GM19240 (cell line): ENCODE data around the gene UBQLN1.

ENCODE experiments used
- DNase-seq: peaks from one replicate; pipeline ENCODE4 v3.0.0; 2011; ENCODE audit warnings: low spot score; ENCODE audit not compliant: insufficient read length

Gene UBQLN1

DNA sequence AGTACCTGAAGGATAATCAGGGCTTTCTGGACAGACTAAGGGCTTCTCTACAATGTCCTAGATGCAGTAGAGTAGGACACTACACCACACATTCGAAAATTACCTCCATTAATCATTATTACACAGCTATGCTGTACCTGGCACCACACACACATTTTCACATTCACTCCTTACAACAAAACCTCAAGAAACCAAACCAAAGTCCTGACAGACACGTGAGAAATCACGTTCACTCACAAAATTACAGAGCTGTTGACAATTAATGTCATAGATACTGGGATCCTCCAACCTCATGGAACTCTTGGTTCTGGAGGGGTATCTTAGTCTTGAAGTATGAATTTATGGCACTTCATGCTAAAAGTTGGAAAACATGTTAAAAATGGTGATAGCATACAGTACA, 16.3 kb downstream of the UBQLN1 start:
- no peak for DNase-seq

GRCh38 chr9:83688921-83689320, 18.8 kb downstream of the UBQLN1 start:
- no peak for DNase-seq

DNA sequence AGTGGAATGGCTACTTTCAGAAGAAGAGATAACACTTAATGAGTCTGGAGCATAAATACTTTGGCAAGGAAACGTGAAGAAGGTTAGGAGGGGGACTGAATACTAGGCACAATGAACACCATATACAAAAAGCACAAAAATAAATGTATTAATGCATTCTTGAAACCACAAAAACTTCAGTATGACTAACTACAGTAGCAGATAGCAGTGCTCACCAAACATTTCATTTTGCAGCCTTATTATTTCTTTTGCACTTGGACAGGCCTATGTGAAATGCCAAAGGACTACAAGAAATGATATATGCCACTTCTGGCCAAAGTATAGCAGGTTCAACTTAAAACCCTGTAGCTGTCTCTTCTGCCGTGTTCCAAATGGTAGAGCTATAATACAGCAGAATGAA, 26.3 kb downstream of the UBQLN1 start:
- DNase-seq, result no peak

DNA sequence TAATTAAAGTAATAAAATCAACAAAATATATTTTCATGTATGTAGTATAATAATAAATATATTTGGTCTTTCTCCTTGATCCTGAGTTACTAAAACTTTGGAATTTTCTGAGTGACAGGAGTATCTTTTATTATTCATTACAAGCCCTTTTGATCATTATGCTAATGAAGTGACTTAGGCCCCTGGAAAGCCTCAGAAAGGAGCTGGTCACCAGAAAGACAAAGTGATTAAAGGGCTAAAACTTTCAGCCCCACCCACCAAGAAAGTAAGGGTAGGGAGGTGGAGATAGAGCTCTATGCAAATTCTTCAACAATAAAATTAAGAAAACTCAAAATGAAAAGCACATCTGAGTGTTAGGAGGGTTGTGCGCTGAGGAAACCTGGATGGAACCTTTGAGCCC, 27.5 kb downstream of the UBQLN1 start:
- DNase-seq, result no peak

GRCh38 chr9:83677596-83677995, 30.2 kb downstream of the UBQLN1 start:
- DNase-seq, result no peak

DNA sequence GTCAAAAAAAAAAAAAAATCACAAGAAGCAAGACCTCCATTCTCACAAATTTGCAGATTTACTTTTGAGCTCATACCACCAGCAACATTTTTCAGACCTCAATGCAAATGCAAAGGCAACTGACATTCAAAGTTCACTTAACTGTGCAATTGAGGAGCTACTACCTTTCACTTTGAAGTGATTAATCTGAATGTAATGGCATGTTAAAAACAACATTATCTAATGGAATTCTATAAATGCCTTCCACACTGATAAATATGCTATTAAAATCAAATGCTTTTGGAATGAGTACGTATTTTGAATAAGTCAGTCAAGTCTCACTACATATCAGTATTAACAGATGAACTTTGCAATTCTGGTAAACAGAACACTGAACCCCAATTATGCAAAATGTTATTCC, 32.3 kb downstream of the UBQLN1 start:
- no peak for DNase-seq

DNA sequence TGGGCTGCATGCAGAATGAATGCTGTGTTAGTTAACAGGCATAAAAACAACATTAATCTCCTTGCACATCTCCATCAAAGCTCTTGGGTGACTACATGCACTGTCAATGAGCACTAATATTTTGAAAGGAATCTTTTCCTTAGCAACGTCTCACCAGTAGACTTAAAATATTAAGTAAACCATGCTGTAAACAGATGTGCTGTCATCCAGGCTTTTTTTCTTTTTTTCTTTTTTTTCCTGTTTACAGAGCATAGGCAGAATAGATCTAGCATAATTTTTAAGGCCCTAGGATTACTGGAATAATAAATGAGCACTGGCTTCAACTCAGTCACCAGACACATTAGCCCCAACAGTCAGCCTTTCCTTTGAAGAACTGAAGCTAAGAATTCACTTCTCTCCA, 36.3 kb downstream of the UBQLN1 start:
- DNase-seq, result no peak

DNA sequence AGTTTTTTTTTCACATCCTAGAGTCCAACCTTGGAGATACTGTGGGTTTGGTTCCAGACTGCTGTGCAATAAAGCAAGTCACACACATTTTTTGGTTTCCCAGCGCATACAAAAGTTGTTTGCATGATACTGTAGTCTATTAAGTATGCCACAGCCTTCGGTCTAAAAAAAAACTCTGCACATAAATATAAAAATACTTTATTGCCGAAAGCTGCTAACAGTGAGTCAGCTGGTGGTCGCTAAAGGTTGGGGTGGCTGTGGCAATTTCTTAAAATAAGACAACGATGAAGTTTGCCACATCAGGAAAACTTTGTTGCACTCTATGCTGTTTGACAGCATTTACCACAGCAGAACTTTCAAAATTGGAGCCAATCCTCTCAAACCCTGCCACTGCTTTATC, 37.4 kb downstream of the UBQLN1 start:
- no peak for DNase-seq

DNA sequence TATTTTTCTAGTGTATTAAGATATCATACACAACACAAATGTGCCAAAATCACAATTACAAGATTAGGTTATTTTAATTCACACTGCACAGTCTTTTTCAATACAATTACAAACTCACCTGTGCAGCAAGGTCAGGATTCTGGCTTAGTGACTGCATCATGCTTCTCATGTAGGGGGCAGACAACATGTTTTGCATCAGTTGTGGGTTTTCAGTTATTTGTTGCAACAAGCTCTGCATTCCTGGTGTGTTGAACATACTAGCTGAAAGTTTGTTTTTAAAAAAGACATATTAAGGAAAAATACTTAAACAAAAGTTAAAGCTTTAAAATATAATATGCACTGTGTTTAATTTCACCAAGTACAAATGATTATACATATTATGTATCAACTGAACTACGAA, 38.7 kb downstream of the UBQLN1 start:
- no peak for DNase-seq

- DNase-seq, result no peak
Measured at GRCh38 chr9:83665580-83666200, 42.1 kb downstream of the UBQLN1 start.

DNA sequence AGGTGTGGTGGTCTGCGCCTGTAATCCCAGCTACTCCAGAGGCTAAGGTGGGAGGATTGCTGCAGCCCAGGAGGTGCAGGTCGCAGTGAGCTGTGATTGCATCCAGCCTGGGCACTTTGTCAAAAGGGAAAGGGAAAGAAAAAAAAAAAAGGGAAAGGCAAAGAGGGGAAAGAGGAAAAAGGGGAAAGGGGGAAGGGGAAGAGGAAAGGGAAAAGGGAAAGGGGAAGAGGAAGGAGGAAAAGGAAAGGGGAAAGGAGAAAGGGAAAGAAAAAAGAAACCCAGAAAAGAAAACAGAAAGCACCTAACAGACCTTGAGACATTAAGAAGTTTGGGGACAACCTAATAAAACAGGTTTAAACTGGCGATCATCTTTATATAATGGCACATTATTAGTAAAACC, 44.8 kb downstream of the UBQLN1 start:
- no peak for DNase-seq

GRCh38 chr9:83656952-83657351, 50.8 kb downstream of the UBQLN1 start:
- DNase-seq, result no peak

GRCh38 chr9:83656032-83656680, 51.6 kb downstream of the UBQLN1 start:
- DNase-seq, result no peak

DNA sequence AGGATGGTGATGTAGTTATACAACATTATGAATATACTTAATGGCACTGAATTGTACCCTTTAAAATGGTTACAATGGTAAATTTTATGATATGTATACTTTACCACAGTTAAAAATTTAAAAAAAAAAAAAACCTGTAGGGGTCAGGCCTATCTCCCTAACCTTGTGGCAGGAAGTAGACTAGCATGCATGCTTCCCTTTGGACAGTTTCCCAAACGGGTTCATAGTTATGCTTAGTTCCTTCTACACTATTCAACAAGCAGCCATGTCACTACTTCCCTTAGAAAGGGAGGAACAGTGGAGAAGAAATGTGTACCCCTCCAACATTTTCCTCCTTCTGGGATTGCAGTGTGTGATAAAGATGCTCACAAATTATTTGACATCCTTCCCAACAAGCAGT, 52.3 kb downstream of the UBQLN1 start:
- DNase-seq, result no peak

DNA sequence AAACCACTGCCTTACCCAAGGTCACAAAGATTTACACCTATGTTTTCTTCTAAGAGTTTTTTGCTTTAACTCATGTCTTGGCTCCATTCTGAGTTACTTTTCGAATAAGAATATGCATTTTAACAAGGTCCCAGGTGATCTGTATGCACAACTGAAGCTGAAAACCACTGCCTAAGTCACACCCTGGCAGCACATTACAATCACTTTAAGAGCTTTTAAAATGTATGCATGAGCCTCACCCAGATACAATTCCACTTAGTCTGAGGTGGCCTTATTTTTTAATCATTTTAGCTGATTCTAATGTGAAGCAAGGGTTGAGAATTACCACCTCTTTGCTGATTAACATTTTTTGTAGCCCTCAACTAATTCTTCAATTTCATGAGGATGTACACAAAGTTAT, 55.3 kb downstream of the UBQLN1 start:
- no peak for DNase-seq

GRCh38 chr9:83651558-83651957, 56.2 kb downstream of the UBQLN1 start:
- no peak for DNase-seq

DNA sequence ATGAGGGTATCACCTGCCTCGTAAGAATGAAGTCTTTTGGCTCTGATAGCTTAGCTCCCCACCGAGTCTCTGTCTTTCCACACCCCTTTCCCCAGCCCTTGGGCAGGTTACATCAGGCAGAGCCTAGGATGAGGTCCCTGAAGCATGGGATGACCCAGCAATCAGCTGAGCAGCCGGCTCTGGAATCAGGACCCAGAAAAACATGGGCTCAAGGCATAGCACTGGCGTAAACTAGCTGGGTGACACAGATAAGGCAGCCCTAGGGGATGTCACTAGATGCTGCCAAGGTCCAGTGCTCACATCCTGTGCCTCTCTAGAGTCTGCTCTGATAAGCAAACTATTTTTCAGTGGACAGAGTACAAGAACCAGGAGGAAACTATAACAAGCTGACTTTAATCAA, 58.2 kb downstream of the UBQLN1 start:
- DNase-seq, result no peak

GRCh38 chr9:83649080-83649479, 58.7 kb downstream of the UBQLN1 start:
- DNase-seq, result no peak

GRCh38 chr9:83646500-83647239, 61.1 kb downstream of the UBQLN1 start:
- DNase-seq, result no peak

DNA sequence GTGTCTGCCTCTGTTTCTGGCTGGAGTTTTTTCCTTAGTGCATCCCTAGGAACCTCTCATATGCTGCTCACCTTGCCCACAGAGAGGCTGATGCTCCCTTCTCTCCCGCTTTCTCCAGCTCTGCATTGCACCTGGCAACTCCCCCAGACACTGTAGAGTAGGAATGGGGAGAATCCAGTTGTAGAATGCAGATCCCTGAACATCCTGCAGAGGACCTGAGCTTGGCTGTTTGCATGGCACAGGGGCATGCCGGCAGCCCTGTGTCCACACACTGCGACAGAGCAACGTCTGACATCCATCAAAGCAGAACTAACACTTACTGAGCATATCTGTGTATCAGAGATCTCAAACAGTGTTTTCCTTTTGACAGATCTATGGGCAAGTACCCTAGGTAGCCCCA, 65.0 kb downstream of the UBQLN1 start:
- no peak for DNase-seq

- DNase-seq, result no peak
Measured at GRCh38 chr9:83639266-83639665, 68.5 kb downstream of the UBQLN1 start.

DNA sequence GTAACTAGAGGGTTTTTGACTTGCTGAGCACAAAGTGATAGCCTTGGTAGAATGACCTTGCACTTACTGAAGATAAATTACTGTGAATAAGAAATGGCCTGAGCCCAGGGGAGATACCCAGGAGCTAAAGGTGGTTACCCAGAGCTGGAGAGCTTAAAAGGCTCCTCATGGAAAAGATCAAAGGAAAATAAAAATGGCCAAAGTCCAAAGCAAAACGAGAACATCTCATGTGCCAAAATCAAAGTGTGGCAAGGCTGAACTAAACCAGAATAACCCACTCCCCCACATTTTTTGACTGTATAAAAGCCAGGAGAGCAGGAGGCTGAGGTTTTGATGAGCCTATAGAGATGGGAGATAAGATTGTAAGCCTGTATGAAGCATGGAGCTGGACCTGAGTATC, 70.4 kb downstream of the UBQLN1 start:
- no peak for DNase-seq

DNA sequence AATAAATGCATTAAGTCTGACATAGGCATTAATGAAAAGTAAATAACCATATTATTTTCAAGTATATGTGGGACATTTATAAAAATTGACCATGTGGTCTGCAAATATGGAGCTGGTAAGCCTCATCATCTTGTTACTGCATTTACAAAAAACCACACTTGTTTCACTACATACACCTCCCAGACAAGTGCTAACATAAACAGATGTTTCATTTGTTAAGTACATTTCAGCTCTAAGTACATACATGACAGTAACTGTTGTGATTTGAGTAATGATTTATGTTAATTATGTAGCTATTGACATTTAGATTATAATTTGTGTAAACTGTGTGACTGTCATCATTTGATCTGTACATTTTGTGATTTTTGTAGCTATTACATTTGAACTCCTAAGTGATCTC, 70.9 kb downstream of the UBQLN1 start:
- DNase-seq, result no peak
